IMR-90 (cell line): Measurements from ENCODE around the gene MYCBPAP. TPM values are rescaled to one million over a fixed set of nuclear protein-coding genes. Genes with fewer than 3 reads are reported as not detected.

ENCODE experiments used
- ATAC-seq: fragments of 200-7000 bp; cut with Tn5 transposase; 2 replicates; pipeline ENCODE4 v1.9.1; 2020; ENCODE audit warnings: low read depth, mild to moderate bottlenecking, moderate library complexity
- BruUV-seq: library from RNA; stranded (reverse); fragments of 400-500 nt; replicated peaks from 2 replicates; lab custom pipeline; 2021; lab: Mats Ljungman, UMichigan
- CTCF ChIA-PET: fragments of 300-600 bp; formaldehyde crosslinking; extraction: SDS; loops from one replicate; lab custom pipeline; 2021; ENCODE audit warnings: antibody characterized with exemption; lab: Yijun Ruan, JAX
- POLR2A ChIA-PET: fragments of 300-600 bp; sonication (Branson Sonifier 250); formaldehyde crosslinking; loops from one replicate; lab custom pipeline; 2022; ENCODE audit warnings: antibody characterized with exemption; ENCODE audit not compliant: unreplicated experiment; lab: Charles Lee
- DNase-seq: peaks from one replicate; pipeline ENCODE4 v3.0.0; 2013
- H2AFZ ChIP-seq: replicated peaks from 2 replicates; pipeline ENCODE3; 2013; ENCODE audit warnings: low read length, mild to moderate bottlenecking; ENCODE audit not compliant: poor library complexity
- H2AK5ac ChIP-seq: 2 replicates; pipeline ENCODE4 v1.6.1; 2013; ENCODE audit warnings: low read depth, low read length, inconsistent platforms
- H2AK9ac ChIP-seq: replicated peaks from 2 replicates; pipeline ENCODE3; 2013; ENCODE audit warnings: mild to moderate bottlenecking, low read depth, low read length, moderate library complexity; ENCODE audit not compliant: poor library complexity
- H2BK120ac ChIP-seq: 2 replicates; pipeline ENCODE4 v1.6.1; 2013; ENCODE audit warnings: low read depth, low read length, inconsistent platforms
- H2BK15ac ChIP-seq: 3 replicates; pipeline ENCODE4 v1.6.1; 2013; ENCODE audit warnings: low read depth, low read length, inconsistent platforms
- H2BK20ac ChIP-seq: 2 replicates; pipeline ENCODE4 v1.6.1; 2013; ENCODE audit warnings: low read depth, mild to moderate bottlenecking, inconsistent platforms, low read length, moderate library complexity
- H2BK5ac ChIP-seq: 2 replicates; pipeline ENCODE4 v1.6.1; 2013; ENCODE audit warnings: mild to moderate bottlenecking, low read depth, low read length, inconsistent platforms; ENCODE audit not compliant: poor library complexity, severe bottlenecking
- H3K14ac ChIP-seq: replicated peaks from 2 replicates; pipeline ENCODE4 v1.6.1; 2013; ENCODE audit warnings: low read depth, low read length, inconsistent platforms
- H3K18ac ChIP-seq: 2 replicates; pipeline ENCODE4 v1.6.1; 2013; ENCODE audit warnings: low read depth, low read length, control low read depth
- H3K23ac ChIP-seq: 2 replicates; pipeline ENCODE4 v1.6.1; 2013; ENCODE audit warnings: low read depth, low read length, inconsistent platforms
- H3K27ac ChIP-seq: 2 replicates; pipeline ENCODE4 v1.5.1; 2013; ENCODE audit warnings: mild to moderate bottlenecking, control low read depth, low read length; ENCODE audit not compliant: insufficient read depth
- H3K27me3 ChIP-seq: 2 replicates; pipeline ENCODE4 v1.6.1; 2013; ENCODE audit warnings: low read length; ENCODE audit not compliant: control insufficient read depth, insufficient read depth
- H3K36me3 ChIP-seq: 2 replicates; pipeline ENCODE4 v1.6.1; 2013; ENCODE audit warnings: low read length, mixed read lengths; ENCODE audit not compliant: control insufficient read depth, insufficient read depth
- H3K4ac ChIP-seq: 2 replicates; pipeline ENCODE4 v1.6.1; 2013; ENCODE audit warnings: low read depth, low read length, inconsistent platforms
- H3K4me1 ChIP-seq: 2 replicates; pipeline ENCODE4 v1.6.1; 2013; ENCODE audit warnings: low read length, mixed read lengths; ENCODE audit not compliant: control insufficient read depth, insufficient read depth
- H3K4me2 ChIP-seq: 2 replicates; pipeline ENCODE4 v1.6.1; 2013; ENCODE audit warnings: low read depth, mild to moderate bottlenecking, control low read depth, low read length, moderate library complexity
- H3K4me3 ChIP-seq: 2 replicates; pipeline ENCODE4 v1.5.1; 2013; ENCODE audit warnings: low read depth, mild to moderate bottlenecking, control low read depth, low read length, moderate library complexity; ENCODE audit not compliant: insufficient read depth
- H3K56ac ChIP-seq: 2 replicates; pipeline ENCODE4 v1.6.1; 2013; ENCODE audit warnings: low read length, inconsistent platforms; ENCODE audit not compliant: insufficient read depth; ENCODE audit errors: extremely low read depth
- H3K79me1 ChIP-seq, 2 experiments: 2 replicates each; pipeline ENCODE4 v1.6.1; 2013; ENCODE audit warnings: low read length in 2 of 2, inconsistent platforms in 1 of 2, low read depth in 1 of 2
- H3K9ac ChIP-seq: 2 replicates; pipeline ENCODE4 v1.6.1; 2013; ENCODE audit warnings: low read depth, low read length, control low read depth
- H3K9me1 ChIP-seq: 2 replicates; pipeline ENCODE4 v1.6.1; 2013; ENCODE audit warnings: low read length, inconsistent platforms; ENCODE audit not compliant: insufficient read depth
- H3K9me3 ChIP-seq: 2 replicates; pipeline ENCODE4 v1.6.1; 2013; ENCODE audit warnings: low read length; ENCODE audit not compliant: control insufficient read depth, insufficient read depth
- H4K20me1 ChIP-seq: 2 replicates; pipeline ENCODE4 v1.6.1; 2013; ENCODE audit warnings: low read length, inconsistent platforms; ENCODE audit not compliant: insufficient read depth
- H4K5ac ChIP-seq: 2 replicates; pipeline ENCODE4 v1.6.1; 2013; ENCODE audit warnings: mild to moderate bottlenecking, low read depth, low read length, control low read depth
- H4K8ac ChIP-seq, 2 experiments: 2 replicates each; pipeline ENCODE4 v1.6.1; 2013; ENCODE audit warnings: low read depth in 2 of 2, low read length in 2 of 2, control low read depth in 1 of 2, inconsistent platforms in 1 of 2
- H4K91ac ChIP-seq: 2 replicates; pipeline ENCODE4 v1.6.1; 2013; ENCODE audit warnings: low read depth, low read length, inconsistent platforms; ENCODE audit not compliant: insufficient read depth
- CEBPB ChIP-seq: IDR thresholded peaks from 2 replicates; pipeline ENCODE4 v1.6.1; 2012; ENCODE audit warnings: low read depth, low read length, improper control_type of control experiment
- CHD1 ChIP-seq: IDR thresholded peaks from 2 replicates; pipeline ENCODE4 v1.6.1; 2012; ENCODE audit warnings: low read depth, low read length, improper control_type of control experiment
- CTCF ChIP-seq: conservative IDR thresholded peaks from 2 replicates; pipeline ENCODE4 v1.5.1; 2012; ENCODE audit warnings: mild to moderate bottlenecking, low read depth, low read length, improper control_type of control experiment
- ELK1 ChIP-seq: fragments of 150-350 bp; IDR thresholded peaks from 2 replicates; pipeline ENCODE4 v1.6.1; 2016; ENCODE audit warnings: low read depth, mild to moderate bottlenecking, low read length, moderate library complexity, borderline replicate concordance
- FOS ChIP-seq: fragments of 150-350 bp; IDR thresholded peaks from 2 replicates; pipeline ENCODE4 v1.6.1; 2016; ENCODE audit warnings: low read depth, low read length
- MAFK ChIP-seq: IDR thresholded peaks from 2 replicates; pipeline ENCODE4 v1.6.1; 2012; ENCODE audit warnings: low read depth, low read length, improper control_type of control experiment
- MAZ ChIP-seq: IDR thresholded peaks from 2 replicates; pipeline ENCODE4 v1.6.1; 2012; ENCODE audit warnings: low read depth, mild to moderate bottlenecking, low read length, improper control_type of control experiment, moderate library complexity, borderline replicate concordance
- MXI1 ChIP-seq: IDR thresholded peaks from 2 replicates; pipeline ENCODE4 v1.6.1; 2012; ENCODE audit warnings: low read depth, mild to moderate bottlenecking, low read length, moderate library complexity, borderline replicate concordance
- NFE2L2 ChIP-seq: fragments of 150-350 bp; IDR thresholded peaks from 2 replicates; pipeline ENCODE4 v1.6.1; 2016; ENCODE audit warnings: low read depth, mild to moderate bottlenecking, low read length
- POLR2A ChIP-seq: IDR thresholded peaks from 2 replicates; pipeline ENCODE4 v1.6.1; 2012; ENCODE audit warnings: mild to moderate bottlenecking, low read depth, low read length
- RAD21 ChIP-seq: IDR thresholded peaks from 2 replicates; pipeline ENCODE4 v1.6.1; 2012; ENCODE audit warnings: low read length, improper control_type of control experiment
- RCOR1 ChIP-seq: IDR thresholded peaks from 2 replicates; pipeline ENCODE4 v1.6.1; 2012; ENCODE audit warnings: mild to moderate bottlenecking, low read length, improper control_type of control experiment; ENCODE audit not compliant: insufficient replicate concordance
- SMC3 ChIP-seq: fragments of 150-350 bp; IDR thresholded peaks from 2 replicates; pipeline ENCODE4 v1.6.1; 2016; ENCODE audit warnings: low read depth, mild to moderate bottlenecking, antibody characterized with exemption, low read length, moderate library complexity
- WGBS, 2 experiments: methylation state at CpG; one replicate each; pipeline versions ENCODE4 v1.1.5 to v1.1.7; 2013; ENCODE audit warnings: missing lambda C conversion rate in 2 of 2; ENCODE audit not compliant: insufficient read length in 1 of 2; ENCODE audit errors: extremely low coverage in 2 of 2; 5-methylcytosine and 5-hydroxymethylcytosine counted together
- dilution Hi-C: fragments of 300-500 bp; cut with HindIII; formaldehyde crosslinking; loops from one replicate; pipeline ENCODE4 v1.14.3; 2018; ENCODE audit warnings: low sequenced_read_pairs; ENCODE audit not compliant: unreplicated experiment
- in situ Hi-C: fragments of 300-500 bp; cut with MboI; formaldehyde crosslinking; loops from 3 replicates; pipeline ENCODE4 v1.14.3; 2019; ENCODE audit warnings: low sequenced_read_pairs, inconsistent platforms, mixed read lengths
- intact Hi-C: fragments of 100-400 bp; cut with micrococcal nuclease; formaldehyde crosslinking; loops from 2 replicates; pipeline ENCODE4 v1.10.0; 2022
- polyA plus RNA-seq, 3 experiments: library from polyadenylated mRNA; depleted of rRNA; stranded (reverse); fragments of >200 nt; gene quantifications; 2 replicates each; pipeline ENCODE4 v1.2.3, GENCODE V29; 2012; ENCODE audit warnings: low replicate concordance in 1 of 3
- total RNA-seq: library from RNA; depleted of rRNA; stranded (reverse); fragments of >200 nt; gene quantifications from 2 replicates; pipeline ENCODE4 v1.2.3, GENCODE V29; 2012
- TF ChIP-seq, protein P1 (sequence below): fragments of 150-350 bp; IDR thresholded peaks from 2 replicates; pipeline ENCODE4 v1.6.1; 2017; ENCODE audit warnings: mild to moderate bottlenecking, antibody characterized with exemption, low read length, low read depth

MYCBPAP gene
- total and polyA plus RNA-seq, 2 of the 4 experiments (the other 2 are of a cell fraction) = 0.17 to 0.18 TPM

DNA sequence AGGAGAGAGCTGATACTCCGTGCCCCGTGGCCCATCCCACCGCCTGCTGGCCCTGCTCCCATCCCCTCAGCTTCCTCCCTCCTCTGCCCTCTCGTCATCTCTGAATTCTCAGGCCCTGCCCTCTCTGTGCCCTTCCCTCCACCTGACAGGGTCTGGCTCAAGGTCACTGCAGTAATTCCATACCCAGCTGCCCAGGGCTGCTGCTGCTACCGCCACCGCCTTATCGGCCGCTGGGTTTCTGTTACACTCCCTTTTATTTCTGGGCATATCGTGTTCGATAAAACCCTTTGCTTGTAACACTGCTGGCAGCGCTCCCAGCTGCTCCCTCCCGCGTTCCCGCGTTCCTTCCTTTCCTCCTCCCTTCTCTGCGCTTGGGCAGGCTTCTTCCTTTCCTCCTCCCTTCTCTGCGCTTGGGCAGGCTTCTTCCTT, 25.5 kb downstream of the MYCBPAP start:
- no peak overlapping the region for H3K14ac ChIP-seq
- no peak overlapping the region for H3K4me3 ChIP-seq
- no peak overlapping the region for H2AK5ac ChIP-seq
- BruUV-seq = no TSS peak
- H3K4ac ChIP-seq = no peak overlapping the region
- ATAC-seq (peak; percentile 48), DNase-seq (peak; percentile 33)
- no peak overlapping the region for H4K91ac ChIP-seq
- dilution Hi-C loops = no loop called here
- no peak overlapping the region for H3K18ac ChIP-seq
- peak overlapping the region; percentile 49 for H2AFZ ChIP-seq
- ChIA-PET CTCF (no interaction called here), POLR2A (no interaction called here)
- peaks cover 11% of the 10 kb centered on the region; the same call in 1 of the 2 replicates for H3K4me1 ChIP-seq
- H3K4me2 ChIP-seq = peak overlapping the region; percentile 14; the same call in 1 of the 2 replicates
- H3K9me1 ChIP-seq = no peaks in the 10 kb centered on the region
- no peak overlapping the region for H3K27ac ChIP-seq
- no peaks in the 10 kb centered on the region for H3K9me3 ChIP-seq
- H3K9ac ChIP-seq = no peak overlapping the region
- peaks cover 49% of the 10 kb centered on the region for H3K27me3 ChIP-seq
- no peak overlapping the region for H2AK9ac ChIP-seq
- no peak overlapping the region for H3K23ac ChIP-seq
- H3K79me1 ChIP-seq = no peaks in the 10 kb centered on the region
- no peak for TF ChIP-seq RAD21
- TF ChIP-seq FOS = no peak
- TF ChIP-seq MAFK = no peak
- TF ChIP-seq SMC3 = no peak
- TF ChIP-seq CHD1 = no peak
- no peak for TF ChIP-seq MAZ
- TF ChIP-seq NFE2L2 = no peak
- no peak for TF ChIP-seq RCOR1
- TF ChIP-seq POLR2A = no peak
- TF ChIP-seq CTCF = no peak
- no peak for TF ChIP-seq ELK1
- TF ChIP-seq CEBPB = no peak
- TF ChIP-seq, protein P1, sequence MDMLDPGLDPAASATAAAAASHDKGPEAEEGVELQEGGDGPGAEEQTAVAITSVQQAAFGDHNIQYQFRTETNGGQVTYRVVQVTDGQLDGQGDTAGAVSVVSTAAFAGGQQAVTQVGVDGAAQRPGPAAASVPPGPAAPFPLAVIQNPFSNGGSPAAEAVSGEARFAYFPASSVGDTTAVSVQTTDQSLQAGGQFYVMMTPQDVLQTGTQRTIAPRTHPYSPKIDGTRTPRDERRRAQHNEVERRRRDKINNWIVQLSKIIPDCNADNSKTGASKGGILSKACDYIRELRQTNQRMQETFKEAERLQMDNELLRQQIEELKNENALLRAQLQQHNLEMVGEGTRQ = no peak
- no peak for TF ChIP-seq MXI1
- H2BK20ac ChIP-seq = no peak overlapping the region
- H2BK15ac ChIP-seq = no peak overlapping the region
- intact Hi-C loops = no loop called here
- H3K56ac ChIP-seq = no peak overlapping the region
- in situ Hi-C loops = no loop called here
- H2BK5ac ChIP-seq = no peak overlapping the region
- H3K36me3 ChIP-seq = no peaks in the 10 kb centered on the region
- H4K8ac ChIP-seq = no peak overlapping the region
- H4K5ac ChIP-seq = no peak overlapping the region
- no peak overlapping the region for H2BK120ac ChIP-seq
- 4% methylated on average over 10 of the region's 17 CpGs; no CpG with 5 or more reads in 1 of the 2 experiments for WGBS, 2 experiments
- no peaks in the 10 kb centered on the region; the same call in 1 of the 2 replicates for H4K20me1 ChIP-seq
